Mucosa of descending colon (tissue), 3 donors: ENCODE data around the gene KIF17. TPM values are rescaled to one million over a fixed set of nuclear protein-coding genes. Genes with fewer than 3 reads are reported as not detected.

Experiments used
- ATAC-seq: fragments of 200-7000 bp; cut with Tn5 transposase; one replicate; pipeline ENCODE4 v1.9.1; 2020; ENCODE audit warnings: mild to moderate bottlenecking, moderate library complexity
- DNase-seq, 3 donors: peaks; one replicate each; pipeline ENCODE4 v3.0.0-alpha.2; 2020
- H3K36me3 ChIP-seq: fragments of 200-600 bp; one replicate; pipeline ENCODE4 v1.8.0; 2021; ENCODE audit warnings: low read depth, mild to moderate bottlenecking
- H3K4me1 ChIP-seq: fragments of 200-600 bp; one replicate; pipeline ENCODE4 v1.8.0; 2021; ENCODE audit warnings: low read depth, mild to moderate bottlenecking
- H3K4me3 ChIP-seq: fragments of 200-600 bp; one replicate; pipeline ENCODE4 v1.8.0; 2021; ENCODE audit warnings: mild to moderate bottlenecking
- H3K9me3 ChIP-seq: fragments of 200-600 bp; one replicate; pipeline ENCODE4 v1.8.0; 2021; ENCODE audit warnings: mild to moderate bottlenecking
- intact Hi-C, 2 donors: fragments of 100-400 bp; cut with DNase I in 1 of 2; cut with micrococcal nuclease in 1 of 2; formaldehyde crosslinking; loops; one replicate each; pipeline versions ENCODE4 v1.11.0 to v1.11.1; 2022; cut with DNase I, micrococcal nuclease
- total RNA-seq, 3 donors: library from RNA; stranded (reverse); fragmentation: NEBNext Ultra II Directional in 2 of 3; extraction: Animal tissue kit (Norgen Biotek cat#: 25700) in 2 of 3; gene quantifications; one replicate each; pipeline versions ENCODE4 v1.2.1 to v1.2.4, GENCODE V29; 2021 to 2023
- TF ChIP-seq, protein P1 (sequence below): fragments of 200-600 bp; IDR thresholded peaks from one replicate; pipeline ENCODE4 v1.8.0; 2022; ENCODE audit warnings: antibody characterized with exemption, mild to moderate bottlenecking
- donor health status: DM: no; HTN: no; CAD: no; lungs with moderate emphysema.
- donor health status: DM: no; HTN: no; CAD: no.
- donor health status: DM: no; HTN: yes; CAD: no.

The KIF17 gene
- total RNA-seq, 3 donors from 2014 or later, result 0.20 to 0.63 (median 0.53) TPM

DNA sequence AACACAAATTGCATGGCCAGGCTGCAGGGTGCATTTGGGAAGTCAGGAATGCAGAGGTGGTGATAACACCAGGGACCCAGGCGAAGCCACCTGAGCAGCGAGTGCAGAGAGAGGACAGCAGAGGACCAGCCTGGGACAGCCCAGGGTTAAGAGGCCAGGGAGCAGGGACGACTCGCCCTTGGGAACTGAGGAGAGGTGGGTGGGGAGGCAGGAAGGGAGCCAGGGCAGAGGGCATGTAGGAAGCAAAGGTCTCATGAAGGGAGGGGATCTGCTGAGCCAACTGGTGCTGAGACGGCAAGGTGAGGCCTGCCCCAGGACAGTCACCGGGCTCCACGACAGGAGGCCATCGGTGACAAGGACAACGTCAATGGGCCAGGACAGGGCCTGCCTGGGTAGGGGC, 16.4 kb downstream of the KIF17 start:
- TF ChIP-seq, protein P1, sequence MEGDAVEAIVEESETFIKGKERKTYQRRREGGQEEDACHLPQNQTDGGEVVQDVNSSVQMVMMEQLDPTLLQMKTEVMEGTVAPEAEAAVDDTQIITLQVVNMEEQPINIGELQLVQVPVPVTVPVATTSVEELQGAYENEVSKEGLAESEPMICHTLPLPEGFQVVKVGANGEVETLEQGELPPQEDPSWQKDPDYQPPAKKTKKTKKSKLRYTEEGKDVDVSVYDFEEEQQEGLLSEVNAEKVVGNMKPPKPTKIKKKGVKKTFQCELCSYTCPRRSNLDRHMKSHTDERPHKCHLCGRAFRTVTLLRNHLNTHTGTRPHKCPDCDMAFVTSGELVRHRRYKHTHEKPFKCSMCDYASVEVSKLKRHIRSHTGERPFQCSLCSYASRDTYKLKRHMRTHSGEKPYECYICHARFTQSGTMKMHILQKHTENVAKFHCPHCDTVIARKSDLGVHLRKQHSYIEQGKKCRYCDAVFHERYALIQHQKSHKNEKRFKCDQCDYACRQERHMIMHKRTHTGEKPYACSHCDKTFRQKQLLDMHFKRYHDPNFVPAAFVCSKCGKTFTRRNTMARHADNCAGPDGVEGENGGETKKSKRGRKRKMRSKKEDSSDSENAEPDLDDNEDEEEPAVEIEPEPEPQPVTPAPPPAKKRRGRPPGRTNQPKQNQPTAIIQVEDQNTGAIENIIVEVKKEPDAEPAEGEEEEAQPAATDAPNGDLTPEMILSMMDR, result no peak
- Histone ChIP-seq H3K4me1 (no peaks in the 10 kb centered on the region), H3K9me3 (no peaks in the 10 kb centered on the region), H3K4me3 (no peak overlapping the region), H3K36me3 (no peaks in the 10 kb centered on the region)
- DNase-seq (no peak), ATAC-seq (no peak)
- intact Hi-C loops, result no loop called here

- Histone ChIP-seq H3K36me3 (no peaks in the 10 kb centered on the region), H3K4me3 (no peak overlapping the region), H3K9me3 (no peaks in the 10 kb centered on the region), H3K4me1 (peaks cover 2% of the 10 kb centered on the region)
- ATAC-seq, result no peak
- intact Hi-C loops, result no loop called here
- TF ChIP-seq, protein P1, result no peak
- DNase-seq, result no peak
These were observed 17.1 kb downstream of the KIF17 start for GRCh38 chr1:20700636-20701215.

DNA sequence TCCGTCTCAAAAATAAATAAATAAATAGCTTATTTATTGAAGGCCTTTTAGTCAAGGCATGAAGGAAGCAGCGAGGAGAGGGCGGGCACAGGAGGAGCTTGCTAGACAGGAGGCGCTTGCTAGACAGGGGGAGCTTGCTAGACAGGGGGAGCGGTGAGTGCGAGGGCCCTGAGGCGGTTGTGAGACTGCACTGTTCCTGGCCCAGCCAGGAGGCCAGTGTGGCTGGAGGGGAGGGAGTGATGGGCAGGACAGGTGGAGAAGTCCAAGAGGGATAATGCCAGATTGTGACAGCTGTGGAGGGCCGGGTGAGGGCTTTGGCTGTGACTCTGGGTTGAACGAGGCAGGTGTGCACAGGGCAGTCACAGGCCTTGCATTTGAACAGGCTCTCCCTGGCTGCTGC, 18.2 kb downstream of the KIF17 start:
- Histone ChIP-seq H3K9me3 (no peaks in the 10 kb centered on the region), H3K4me3 (no peak overlapping the region), H3K36me3 (no peaks in the 10 kb centered on the region), H3K4me1 (peaks cover 2% of the 10 kb centered on the region)
- no peak for ATAC-seq
- TF ChIP-seq, protein P1, result no peak
- no peak for DNase-seq
- intact Hi-C loops, result loop anchor here (5.0 to 10.0 kb wide), 2 partner anchors 495 to 498 kb away; no protein-coding TSS in a partner anchor

DNA sequence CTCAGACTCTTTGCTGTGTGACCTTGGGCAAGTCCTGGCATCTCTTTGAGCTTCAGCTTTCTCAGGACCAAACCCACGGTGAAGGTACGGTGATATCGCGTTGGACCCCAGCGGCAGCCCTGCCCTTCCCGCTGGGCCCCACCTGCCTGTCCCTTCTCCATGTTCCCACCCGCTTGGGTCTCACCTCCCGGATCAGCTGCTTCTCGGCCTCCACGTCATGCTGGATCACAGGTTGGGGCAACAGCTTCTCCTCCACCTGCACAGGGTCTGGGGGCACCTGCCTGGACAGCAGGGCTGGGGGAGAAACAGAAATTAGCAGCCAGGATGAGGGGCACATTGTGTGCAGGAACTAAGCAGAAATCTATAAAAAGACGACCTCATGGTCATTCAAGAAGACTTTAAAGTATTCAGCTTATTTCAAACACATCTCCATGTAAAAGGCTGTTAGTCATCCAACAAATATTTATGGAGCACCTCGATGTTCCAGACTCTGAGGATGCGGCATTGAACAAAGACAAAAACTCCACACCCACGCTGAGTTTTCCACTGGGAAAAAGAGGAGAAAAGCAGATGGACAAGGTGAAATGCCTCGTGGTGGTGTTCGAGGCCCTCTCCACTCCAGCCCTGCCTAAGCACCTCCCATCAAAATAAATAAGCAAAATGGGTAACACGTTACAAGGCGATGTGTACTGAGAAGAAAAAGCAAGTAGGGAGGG, 19.5 kb downstream of the KIF17 start:
- ATAC-seq (no peak), DNase-seq (no peak)
- TF ChIP-seq, protein P1, result no peak
- H3K4me3 ChIP-seq, result no peak overlapping the region
- intact Hi-C loops, result loop anchor here (5.0 to 10.0 kb wide), 2 partner anchors 496 to 499 kb away; no protein-coding TSS in a partner anchor
- H3K4me1 ChIP-seq, result peaks cover 2% of the 10 kb centered on the region
- H3K9me3 ChIP-seq, result no peaks in the 10 kb centered on the region
- no peaks in the 10 kb centered on the region for H3K36me3 ChIP-seq

- Histone ChIP-seq H3K4me3 (no peak overlapping the region), H3K4me1 (peaks cover 2% of the 10 kb centered on the region), H3K36me3 (no peaks in the 10 kb centered on the region), H3K9me3 (no peaks in the 10 kb centered on the region)
- TF ChIP-seq, protein P1, result no peak
- ATAC-seq (no peak), DNase-seq (no peak)
- intact Hi-C loops, result loop anchor here (5.0 to 10.0 kb wide), 2 partner anchors 497 to 500 kb away; no protein-coding TSS in a partner anchor
These were observed 20.2 kb downstream of the KIF17 start for GRCh38 chr1:20697563-20697962.
